Type B pancreatic cell (in vitro differentiated cells): ENCODE results near the gene OBSCN. TPM values are rescaled to one million over a fixed set of nuclear protein-coding genes. Genes with fewer than 3 reads are reported as not detected.

ENCODE experiments used
- DNase-seq: peaks from one replicate; pipeline ENCODE4 v3.0.0; 2021; ENCODE audit warnings: mixed read lengths; ENCODE audit not compliant: unreplicated experiment; ENCODE audit errors: extremely low spot score
- H3K27ac Mint-ChIP-seq: 2 replicates; pipeline ENCODE4 v1.8.0; 2021; ENCODE audit warnings: mild to moderate bottlenecking, mixed read lengths
- H3K27me3 Mint-ChIP-seq: 2 replicates; pipeline ENCODE4 v1.8.0; 2021; ENCODE audit warnings: mixed read lengths
- H3K36me3 Mint-ChIP-seq: 2 replicates; pipeline ENCODE4 v1.8.0; 2021; ENCODE audit warnings: mixed read lengths
- H3K4me1 Mint-ChIP-seq: one replicate; pipeline ENCODE4 v1.8.0; 2021; ENCODE audit warnings: mixed read lengths; ENCODE audit not compliant: unreplicated experiment
- H3K4me3 Mint-ChIP-seq: 2 replicates; pipeline ENCODE4 v1.8.0; 2021; ENCODE audit warnings: mild to moderate bottlenecking, mixed read lengths
- H3K9me3 Mint-ChIP-seq: 2 replicates; pipeline ENCODE4 v1.8.0; 2021; ENCODE audit warnings: mixed read lengths
- total RNA-seq: library from RNA; stranded (reverse); gene quantifications from 2 replicates; pipeline ENCODE4 v1.2.1, GENCODE V29; 2021; ENCODE audit warnings: low replicate concordance
- TF ChIP-seq, protein P1 (sequence below): fragments of 200-600 bp; sonication (generic); conservative IDR thresholded peaks from 2 replicates; pipeline ENCODE4 v1.5.0; 2021; ENCODE audit warnings: antibody characterized with exemption, mild to moderate bottlenecking

The OBSCN gene
- total RNA-seq, 1 donor from 2014 or later: 48.9 TPM

- H3K27me3 Mint-ChIP-seq: no peaks in the 10 kb centered on the region
- H3K4me1 Mint-ChIP-seq: no peaks in the 10 kb centered on the region
- H3K9me3 Mint-ChIP-seq: peaks cover 26% of the 10 kb centered on the region
- peaks cover 74% of the 10 kb centered on the region for H3K36me3 Mint-ChIP-seq
- DNase-seq: no peak
- TF ChIP-seq, protein P1, sequence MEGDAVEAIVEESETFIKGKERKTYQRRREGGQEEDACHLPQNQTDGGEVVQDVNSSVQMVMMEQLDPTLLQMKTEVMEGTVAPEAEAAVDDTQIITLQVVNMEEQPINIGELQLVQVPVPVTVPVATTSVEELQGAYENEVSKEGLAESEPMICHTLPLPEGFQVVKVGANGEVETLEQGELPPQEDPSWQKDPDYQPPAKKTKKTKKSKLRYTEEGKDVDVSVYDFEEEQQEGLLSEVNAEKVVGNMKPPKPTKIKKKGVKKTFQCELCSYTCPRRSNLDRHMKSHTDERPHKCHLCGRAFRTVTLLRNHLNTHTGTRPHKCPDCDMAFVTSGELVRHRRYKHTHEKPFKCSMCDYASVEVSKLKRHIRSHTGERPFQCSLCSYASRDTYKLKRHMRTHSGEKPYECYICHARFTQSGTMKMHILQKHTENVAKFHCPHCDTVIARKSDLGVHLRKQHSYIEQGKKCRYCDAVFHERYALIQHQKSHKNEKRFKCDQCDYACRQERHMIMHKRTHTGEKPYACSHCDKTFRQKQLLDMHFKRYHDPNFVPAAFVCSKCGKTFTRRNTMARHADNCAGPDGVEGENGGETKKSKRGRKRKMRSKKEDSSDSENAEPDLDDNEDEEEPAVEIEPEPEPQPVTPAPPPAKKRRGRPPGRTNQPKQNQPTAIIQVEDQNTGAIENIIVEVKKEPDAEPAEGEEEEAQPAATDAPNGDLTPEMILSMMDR: no peak
- no peak overlapping the region for H3K4me3 Mint-ChIP-seq
- no peak overlapping the region for H3K27ac Mint-ChIP-seq
These were observed 92.1 kb downstream of the OBSCN start for GRCh38 chr1:228299901-228300300.

DNA sequence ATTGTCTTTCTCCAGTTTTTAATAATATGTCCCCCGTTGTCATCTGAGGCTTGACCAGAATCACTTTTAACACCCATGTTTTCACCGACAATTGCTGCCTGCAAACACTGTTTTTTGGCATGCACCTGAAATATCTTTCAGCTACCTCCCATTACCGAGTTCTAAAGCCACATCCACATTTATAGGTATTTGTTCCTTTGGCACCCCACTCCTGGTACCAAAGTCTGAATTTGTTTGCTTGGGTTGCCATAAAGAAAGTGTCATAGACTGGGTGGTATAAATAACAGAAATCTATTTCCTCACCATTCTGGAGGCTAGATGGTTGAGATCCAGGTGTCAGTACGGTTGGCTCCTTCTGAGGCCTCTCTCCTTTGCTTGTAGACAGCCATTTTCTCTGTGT, 94.2 kb downstream of the OBSCN start:
- DNase-seq: no peak
- peaks cover 22% of the 10 kb centered on the region for H3K9me3 Mint-ChIP-seq
- no peaks in the 10 kb centered on the region for H3K4me1 Mint-ChIP-seq
- no peaks in the 10 kb centered on the region for H3K27me3 Mint-ChIP-seq
- TF ChIP-seq, protein P1: no peak
- peaks cover 69% of the 10 kb centered on the region for H3K36me3 Mint-ChIP-seq
- no peak overlapping the region for H3K4me3 Mint-ChIP-seq
- no peak overlapping the region for H3K27ac Mint-ChIP-seq

DNA sequence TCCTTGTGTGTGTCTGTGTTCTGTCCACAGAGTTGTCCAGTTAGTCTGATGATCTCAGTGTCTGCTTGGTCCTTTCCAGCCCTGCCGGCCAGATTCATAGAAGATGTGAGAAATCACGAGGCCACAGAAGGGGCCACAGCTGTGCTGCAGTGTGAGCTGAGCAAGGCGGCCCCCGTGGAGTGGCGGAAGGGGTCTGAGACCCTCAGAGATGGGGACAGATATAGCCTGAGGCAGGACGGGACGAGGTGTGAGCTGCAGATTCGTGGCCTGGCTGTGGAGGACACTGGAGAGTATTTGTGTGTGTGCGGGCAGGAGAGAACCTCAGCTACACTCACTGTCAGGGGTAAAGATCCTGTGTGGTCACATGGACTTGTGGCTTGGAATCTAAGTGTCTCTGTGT, 95.8 kb downstream of the OBSCN start:
- Mint-ChIP-seq H3K9me3 (peaks cover 20% of the 10 kb centered on the region), H3K36me3 (peaks cover 55% of the 10 kb centered on the region)

GRCh38 chr1:228304225-228304624, 96.4 kb downstream of the OBSCN start:
- Mint-ChIP-seq H3K9me3 (peaks cover 20% of the 10 kb centered on the region), H3K36me3 (peaks cover 50% of the 10 kb centered on the region)
- DNase-seq: peak; percentile 61

More for the DNA sequence above, 95.8 kb downstream of the OBSCN start:
- H3K4me1 Mint-ChIP-seq: no peaks in the 10 kb centered on the region
- no peak overlapping the region for H3K4me3 Mint-ChIP-seq
- peak; percentile 8 for DNase-seq
- H3K27me3 Mint-ChIP-seq: no peaks in the 10 kb centered on the region
- TF ChIP-seq, protein P1: no peak
- no peak overlapping the region for H3K27ac Mint-ChIP-seq

GRCh38 chr1:228304766-228305395, 97.0 kb downstream of the OBSCN start:
- Mint-ChIP-seq H3K9me3 (peaks cover 20% of the 10 kb centered on the region), H3K4me3 (no peak overlapping the region), H3K36me3 (peaks cover 46% of the 10 kb centered on the region), H3K4me1 (no peaks in the 10 kb centered on the region), H3K27ac (no peak overlapping the region), H3K27me3 (no peaks in the 10 kb centered on the region)
- TF ChIP-seq, protein P1: no peak
- no peak for DNase-seq

More at GRCh38 chr1:228304225-228304624, 96.4 kb downstream of the OBSCN start:
- no peak overlapping the region for H3K27ac Mint-ChIP-seq
- H3K4me3 Mint-ChIP-seq: no peak overlapping the region
- TF ChIP-seq, protein P1: no peak
- no peaks in the 10 kb centered on the region for H3K27me3 Mint-ChIP-seq
- no peaks in the 10 kb centered on the region for H3K4me1 Mint-ChIP-seq
